GM19023 (cell line): ENCODE data around the gene NT5E.
"Not testable (repeated sequence)": the region's sequence is repeated elsewhere in the genome, so short reads cannot be mapped to it uniquely, and the experiment has no call there.

Experiments used
- ATAC-seq: cut with Tn5 transposase; IDR thresholded peaks from one replicate; pipeline ENCODE4 v1.9.1; 2021; ENCODE audit warnings: mild to moderate bottlenecking, moderate library complexity; ENCODE audit not compliant: unreplicated experiment

NT5E gene

GRCh38 chr6:85484948-85485347 lies 35.1 kb downstream of the NT5E start:
- no peak for ATAC-seq

- ATAC-seq: no peak
These were observed 40.8 kb downstream of the NT5E start for GRCh38 chr6:85490516-85491248.

GRCh38 chr6:85493389-85493788 lies 43.5 kb downstream of the NT5E start:
- no peak for ATAC-seq

GRCh38 chr6:85494547-85495536 lies 45.0 kb downstream of the NT5E start:
- no peak for ATAC-seq

GRCh38 chr6:85496009-85496579 lies 46.2 kb downstream of the NT5E start:
- no peak for ATAC-seq

- no peak for ATAC-seq
These were observed 47.0 kb downstream of the NT5E start for GRCh38 chr6:85496856-85497255.

GRCh38 chr6:85498596-85499258 lies 48.8 kb downstream of the NT5E start:
- ATAC-seq: no peak

GRCh38 chr6:85506441-85507093 lies 56.7 kb downstream of the NT5E start:
- ATAC-seq: no peak

GRCh38 chr6:85516168-85516567 lies 66.3 kb downstream of the NT5E start:
- ATAC-seq: no peak

- ATAC-seq: not testable (repeated sequence)
These were observed 74.4 kb downstream of the NT5E start for GRCh38 chr6:85524281-85524680.

- ATAC-seq: no peak
These were observed 87.2 kb downstream of the NT5E start for GRCh38 chr6:85537055-85537494.

GRCh38 chr6:85544776-85545175 lies 94.9 kb downstream of the NT5E start:
- ATAC-seq: no peak
